Stimulated activated CD4-positive, alpha-beta T cell treated with anti-CD3 and anti-CD28 coated beads, Interleukin-12 subunit alpha, Interleukin-12 subunit beta, amount 100 ng/mL, for 48 hours (primary cell): ENCODE measurements around the gene SSX2IP.
"Not testable (repeated sequence)": the region's sequence is repeated elsewhere in the genome, so short reads cannot be mapped to it uniquely, and the experiment has no call there.

ENCODE experiments used
- DNase-seq, 3 donors: peaks; one replicate each; pipeline ENCODE4 v3.0.0-alpha.2; 2020; ENCODE audit warnings: low read depth in 2 of 3, low spot score in 1 of 3

SSX2IP gene

GRCh38 chr1:84690397-84691121 is at the start of gene SSX2IP:
Gene SSX2IP (minus strand): TSS chr1:84690461. CDS start chr1:84671219, 19,242 bp downstream.
- peak; percentile 99 for DNase-seq

DNA sequence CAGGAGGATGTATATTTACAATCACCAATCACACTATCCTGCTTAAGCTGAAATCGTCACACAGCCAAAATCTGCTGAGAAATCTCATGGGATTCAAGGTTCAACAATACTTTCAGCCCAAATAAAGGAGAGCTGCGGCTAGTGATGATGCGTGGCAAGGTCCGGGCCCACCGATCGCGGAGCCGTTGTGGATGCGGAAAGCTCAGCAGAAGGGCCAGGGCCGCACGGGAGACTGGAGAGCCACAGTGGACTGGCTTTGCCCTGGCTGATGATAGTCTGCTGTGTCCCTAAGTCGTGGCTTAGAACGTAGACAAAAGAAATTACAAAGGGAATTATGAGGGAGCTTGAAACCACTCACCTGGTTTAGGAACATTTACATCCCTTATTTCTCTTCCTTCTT is 48.0 kb upstream of the SSX2IP start:
- DNase-seq, result no peak

DNA sequence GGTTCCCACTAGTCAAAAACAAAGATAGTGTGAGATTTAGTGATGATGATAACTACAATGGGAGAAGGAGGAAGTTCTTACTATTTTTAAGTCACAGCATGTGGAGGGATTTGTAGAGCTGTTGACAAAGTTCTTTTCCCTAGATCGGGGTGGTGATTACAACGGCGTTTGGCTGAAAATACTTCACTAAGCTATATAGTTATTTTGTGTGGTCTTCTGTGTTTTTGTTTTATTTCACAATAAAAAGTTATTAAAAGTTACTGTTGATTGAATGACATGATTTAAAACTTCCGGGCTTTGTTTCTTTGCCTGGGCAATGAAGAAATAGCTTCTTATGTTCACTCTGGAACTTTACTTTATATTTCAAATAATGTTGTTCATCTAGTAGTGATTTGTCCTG is 47.3 kb upstream of the SSX2IP start:
- DNase-seq, result no peak

DNA sequence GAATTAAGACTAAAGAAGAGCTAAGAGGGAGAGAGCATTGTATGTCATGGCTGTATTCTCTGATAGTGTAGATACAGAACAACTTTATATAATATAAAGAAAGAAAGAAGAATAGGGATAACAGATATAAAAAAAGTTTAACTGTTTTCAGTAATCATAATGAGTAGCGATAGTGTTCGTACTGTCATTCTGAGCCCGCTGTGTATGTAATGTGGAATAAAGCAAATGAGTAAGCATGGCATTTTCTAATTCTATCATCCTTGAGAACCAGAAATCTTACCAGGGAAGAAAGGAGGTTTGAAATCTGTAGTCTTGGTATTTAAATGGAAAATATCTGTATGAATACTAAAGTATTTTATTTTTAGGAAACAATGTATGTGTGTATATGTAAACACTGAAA is 46.7 kb upstream of the SSX2IP start:
- no peak for DNase-seq

GRCh38 chr1:84736445-84736844 is 46.2 kb upstream of the SSX2IP start:
- DNase-seq, result no peak

- no peak for DNase-seq
These were observed 45.2 kb upstream of the SSX2IP start for GRCh38 chr1:84735483-84735882.

DNA sequence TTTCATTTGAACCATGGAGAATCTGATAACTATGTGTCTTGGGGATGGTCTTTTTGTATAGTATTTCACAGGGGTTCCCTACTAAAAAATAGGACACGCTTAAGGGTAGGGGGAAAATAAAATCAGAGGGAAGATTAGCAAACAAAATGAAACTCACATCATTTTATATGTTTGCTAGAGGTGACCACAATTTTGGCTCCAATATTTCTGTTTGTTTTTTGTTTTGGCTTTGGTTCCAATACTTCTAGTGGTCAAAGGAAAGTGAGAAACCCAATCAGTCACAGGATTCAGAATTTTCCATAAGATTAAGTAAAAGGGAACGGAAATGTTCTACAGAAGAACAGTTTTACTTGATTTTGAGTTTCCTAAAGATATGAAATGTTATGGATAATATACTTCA is 42.3 kb upstream of the SSX2IP start:
- DNase-seq, result no peak

DNA sequence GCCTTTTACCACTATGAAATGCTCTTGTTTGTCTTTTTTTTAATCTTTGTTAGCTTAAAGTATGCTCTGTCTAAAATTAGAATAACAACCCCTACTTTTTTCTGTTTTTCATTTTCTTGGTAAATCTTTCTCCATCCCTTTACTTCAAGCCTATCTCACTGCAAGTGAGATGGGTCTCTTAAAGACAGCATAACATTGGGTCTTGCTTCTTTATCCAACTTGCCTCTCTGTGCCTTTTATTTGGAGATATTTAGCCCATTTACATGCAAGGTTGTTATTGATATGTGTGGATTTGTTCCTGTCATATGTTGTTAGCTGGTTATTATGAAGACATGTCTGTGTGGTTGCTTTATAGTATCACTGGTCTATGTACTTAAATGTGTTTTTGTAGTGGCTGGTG is 41.3 kb upstream of the SSX2IP start:
- no peak for DNase-seq

DNA sequence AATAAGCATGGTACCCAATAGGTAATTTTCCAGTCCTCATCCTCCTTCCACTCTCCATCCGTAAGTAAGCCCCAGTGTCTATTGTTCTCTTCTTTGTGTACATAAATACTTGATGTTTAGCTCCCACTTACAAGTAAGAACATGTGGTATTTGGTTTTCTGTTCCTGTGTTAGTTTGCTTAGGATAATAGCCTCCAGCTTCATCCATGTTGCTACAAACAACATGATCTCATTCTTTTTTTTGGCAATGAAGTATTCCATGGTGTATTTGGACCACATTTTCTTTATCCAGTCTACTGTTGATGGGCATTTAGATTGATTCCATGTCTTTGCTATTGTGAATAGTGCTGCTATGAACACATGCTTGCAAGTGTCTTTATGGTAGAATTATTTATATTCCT is 37.5 kb upstream of the SSX2IP start:
- DNase-seq, result not testable (repeated sequence)

GRCh38 chr1:84726593-84727499 is 36.6 kb upstream of the SSX2IP start:
- DNase-seq, result no peak

GRCh38 chr1:84724128-84724860 is 34.0 kb upstream of the SSX2IP start:
- DNase-seq, result peak; percentile 10 to 38 (median 24)

- DNase-seq, result no peak
These were observed 32.5 kb upstream of the SSX2IP start for GRCh38 chr1:84722794-84723193.

GRCh38 chr1:84721872-84722271 is 31.6 kb upstream of the SSX2IP start:
- not testable (repeated sequence) for DNase-seq

- DNase-seq, result no peak
These were observed 30.9 kb upstream of the SSX2IP start for GRCh38 chr1:84721152-84721551.

GRCh38 chr1:84720221-84720780 is 30.0 kb upstream of the SSX2IP start:
- no peak for DNase-seq

DNA sequence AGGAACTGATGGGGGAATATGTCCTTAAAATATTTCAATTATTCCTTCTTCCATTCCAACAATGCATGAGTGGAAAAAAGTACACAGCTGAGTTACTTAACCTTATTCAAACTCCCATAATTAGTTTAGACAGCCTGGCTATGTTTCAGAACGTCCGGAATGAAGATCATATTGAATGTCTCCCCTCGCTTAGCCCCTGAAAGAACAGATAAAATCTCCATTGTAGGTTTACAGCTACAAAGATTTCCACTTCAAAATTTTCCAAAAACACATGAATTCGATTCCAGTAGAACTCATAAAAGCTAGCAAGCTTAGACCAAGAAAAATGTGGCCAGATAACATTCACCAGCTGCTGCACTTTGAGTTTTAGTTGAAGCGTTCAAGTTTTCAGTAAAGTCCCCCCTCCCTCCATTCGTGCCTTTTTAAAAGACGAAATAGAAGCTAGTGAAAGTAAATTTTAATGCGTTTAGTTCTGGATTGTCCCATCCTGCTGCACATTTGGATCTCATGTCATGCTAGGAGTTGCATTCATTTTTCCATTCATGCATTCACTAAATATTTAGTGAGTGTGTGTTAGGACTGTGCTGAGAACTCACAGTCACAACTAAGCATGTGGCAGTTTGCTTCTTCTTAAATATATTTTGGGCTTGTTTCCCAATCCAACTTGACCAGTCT is 29.4 kb upstream of the SSX2IP start:
- no peak for DNase-seq

DNA sequence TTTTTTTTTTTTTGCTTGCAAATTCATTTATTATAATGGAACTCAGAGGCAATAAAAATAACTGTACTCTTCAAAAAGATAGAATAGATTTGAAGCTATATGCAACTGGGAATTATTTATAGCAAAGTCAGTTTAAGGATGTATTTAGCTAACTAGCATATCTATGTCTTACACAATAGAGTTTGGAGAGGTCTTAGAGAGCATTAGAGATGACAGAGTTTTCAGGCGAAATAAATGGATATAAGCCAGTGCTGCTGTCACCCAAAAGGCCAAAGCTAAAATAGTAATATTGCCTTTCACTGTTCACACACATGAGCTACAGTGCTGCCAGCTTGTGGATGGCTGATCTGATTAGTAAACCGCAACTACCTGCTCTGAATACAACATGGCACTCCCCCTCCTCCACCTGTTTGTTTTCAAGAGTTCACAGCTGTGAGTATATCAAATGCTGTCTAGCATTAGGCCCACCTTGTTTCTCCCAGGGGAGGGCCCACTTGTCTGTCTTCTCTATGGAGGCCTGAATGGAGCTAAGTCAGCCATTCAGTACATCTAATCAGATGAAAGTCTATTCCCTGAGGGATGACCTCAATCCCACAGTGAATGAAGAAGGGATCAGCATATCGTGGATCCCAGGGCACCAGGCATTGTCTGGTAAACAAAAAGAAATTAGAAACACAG is 25.2 kb upstream of the SSX2IP start:
- DNase-seq, result no peak

- DNase-seq, result no peak
These were observed 22.1 kb upstream of the SSX2IP start for GRCh38 chr1:84712276-84712874.

DNA sequence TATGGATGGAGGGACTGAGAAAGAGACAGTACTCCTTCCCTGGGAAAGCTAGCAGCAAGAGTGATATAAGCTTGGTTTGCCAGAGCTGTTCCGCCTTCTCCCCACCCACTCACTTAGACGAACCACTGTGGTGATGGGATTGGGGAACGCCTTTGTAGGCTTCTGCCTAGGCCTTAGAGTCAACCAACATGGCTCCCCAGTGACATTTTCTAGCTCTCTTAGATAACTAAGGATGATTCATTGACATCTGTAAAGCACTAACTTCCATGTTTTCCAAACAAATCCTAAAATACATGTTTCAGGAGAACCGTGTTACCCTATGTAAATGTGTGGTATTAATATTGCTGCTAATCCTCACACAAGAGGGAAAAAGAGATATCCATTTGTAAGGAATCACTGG is 21.6 kb upstream of the SSX2IP start:
- DNase-seq, result no peak

DNA sequence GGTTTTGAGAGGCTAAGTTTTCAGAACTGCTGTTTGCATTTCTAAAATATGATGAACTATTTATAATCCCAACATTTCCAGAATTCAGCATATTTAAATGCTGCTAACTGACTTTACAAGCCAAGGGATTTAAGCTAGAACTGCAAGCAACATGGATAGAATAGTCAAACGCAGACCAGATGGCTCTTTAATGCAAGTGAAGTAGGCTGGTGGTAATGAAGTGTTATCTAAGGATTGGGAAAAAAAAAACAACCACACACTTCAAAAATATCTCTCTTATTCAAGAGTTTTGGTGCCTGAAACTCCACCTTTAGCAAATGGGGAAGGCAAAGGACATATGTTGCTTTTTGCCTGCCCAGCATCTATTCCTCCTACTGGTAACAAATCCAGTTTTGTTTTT is 20.9 kb upstream of the SSX2IP start:
- no peak for DNase-seq
